ENCODE results near the gene DACT2.

GRCh38 chr6:168309997-168310396, 9.6 kb downstream of the DACT2 start:
- TF ChIP-seq POLR2A (IDR thresholded peaks at IDR 0.05) (no peak), CTCF (IDR thresholded peaks at IDR 0.05) (no peak)

Data from body of pancreas (tissue), 4 donors.